Naive thymus-derived CD4-positive, alpha-beta T cell (primary cell): ENCODE measurements around the gene LLGL2. TPM values are rescaled to one million over a fixed set of nuclear protein-coding genes. Genes with fewer than 3 reads are reported as not detected.

Experiments
- ATAC-seq: fragments of 150-1000 bp; cut with Tn5 transposase; 2 replicates; pipeline ENCODE4 v1.10.0; 2021; ENCODE audit warnings: mild to moderate bottlenecking, moderate library complexity
- CTCF ChIA-PET: fragments of 350-600 bp; sonication (Branson Sonifier 250); formaldehyde crosslinking; loops from one replicate; lab custom pipeline; 2021; ENCODE audit warnings: antibody characterized with exemption; lab: Charles Lee
- POLR2A ChIA-PET: fragments of 350-600 bp; sonication (Branson Sonifier 250); formaldehyde crosslinking; loops from one replicate; lab custom pipeline; 2021; ENCODE audit warnings: antibody characterized with exemption, inconsistent platforms; lab: Charles Lee
- DNase-seq, 9 donors: peaks; one replicate each; pipeline versions ENCODE4 v3.0.0 to v3.0.0-alpha.2; 2020 to 2022; ENCODE audit warnings: mixed read lengths in 1 of 9
- H3K27ac ChIP-seq: one replicate; pipeline ENCODE4 v1.7.0; 2013; ENCODE audit warnings: mild to moderate bottlenecking, low read depth, low read length, moderate library complexity
- H3K27me3 ChIP-seq, 2 donors: one replicate each; pipeline ENCODE4 v1.7.0; 2013; ENCODE audit warnings: low read length in 2 of 2, mild to moderate bottlenecking in 2 of 2, moderate library complexity in 2 of 2; ENCODE audit not compliant: control insufficient read depth in 2 of 2, insufficient read depth in 2 of 2
- H3K36me3 ChIP-seq, 3 experiments: 1 replicate in 2 of 3; 2 replicates in 1 of 3; pipeline ENCODE4 v1.7.0; 2013; ENCODE audit warnings: low read length in 3 of 3, mild to moderate bottlenecking in 3 of 3, moderate library complexity in 1 of 3; ENCODE audit not compliant: insufficient read depth in 3 of 3, control insufficient read depth in 2 of 3
- H3K4me1 ChIP-seq, 2 donors: one replicate each; pipeline ENCODE4 v1.7.0; 2013; ENCODE audit warnings: low read length in 2 of 2, mild to moderate bottlenecking in 2 of 2, moderate library complexity in 1 of 2; ENCODE audit not compliant: control insufficient read depth in 2 of 2, insufficient read depth in 2 of 2
- H3K4me3 ChIP-seq: 2 replicates; pipeline ENCODE4 v1.7.0; 2013; ENCODE audit warnings: mild to moderate bottlenecking, low read length
- H3K9me3 ChIP-seq, 3 experiments: 1 replicate in 2 of 3; 2 replicates in 1 of 3; pipeline ENCODE4 v1.7.0; 2013; ENCODE audit warnings: low read length in 3 of 3; ENCODE audit not compliant: control insufficient read depth in 2 of 3
- H3K27ac Mint-ChIP-seq, 9 donors: one replicate each; pipeline ENCODE4 v1.8.0; 2020 to 2022; ENCODE audit warnings: mixed read lengths in 9 of 9, mild to moderate bottlenecking in 8 of 9, moderate library complexity in 5 of 9, inconsistent platforms in 2 of 9
- H3K27me3 Mint-ChIP-seq, 5 donors: one replicate each; pipeline ENCODE4 v1.8.0; 2021 to 2022; ENCODE audit warnings: mixed read lengths in 5 of 5, mild to moderate bottlenecking in 1 of 5
- H3K36me3 Mint-ChIP-seq, 5 donors: one replicate each; pipeline ENCODE4 v1.8.0; 2020 to 2022; ENCODE audit warnings: mixed read lengths in 5 of 5, mild to moderate bottlenecking in 3 of 5, inconsistent platforms in 1 of 5
- H3K4me1 Mint-ChIP-seq, 7 donors: one replicate each; pipeline ENCODE4 v1.8.0; 2020 to 2022; ENCODE audit warnings: mixed read lengths in 7 of 7, mild to moderate bottlenecking in 3 of 7, inconsistent platforms in 1 of 7
- H3K4me3 Mint-ChIP-seq, 10 donors: one replicate each; pipeline ENCODE4 v1.8.0; 2020 to 2022; ENCODE audit warnings: mild to moderate bottlenecking in 10 of 10, mixed read lengths in 10 of 10, moderate library complexity in 6 of 10, inconsistent platforms in 2 of 10
- H3K9me3 Mint-ChIP-seq, 11 donors: one replicate each; pipeline ENCODE4 v1.8.0; 2020 to 2022; ENCODE audit warnings: mixed read lengths in 11 of 11, mild to moderate bottlenecking in 4 of 11, inconsistent platforms in 1 of 11, moderate library complexity in 1 of 11
- intact Hi-C, 2 donors: fragments of 100-400 bp; cut with micrococcal nuclease; formaldehyde crosslinking; loops; one replicate each; pipeline ENCODE4 v1.15.1; 2023
- polyA plus RNA-seq, 2 donors: library from polyadenylated mRNA; unstranded; fragments of 300-500 nt; fragmentation: Illumina TruSeq; gene quantifications; one replicate each; pipeline ENCODE4 v1.2.3, GENCODE V29; 2021
- total RNA-seq, 6 experiments: library from RNA in 5 of 6; stranded (reverse) in 5 of 6; gene quantifications; 1 replicate in 5 of 6; 2 replicates in 1 of 6; pipeline ENCODE4 v1.2.3 and lab custom pipeline; 2021 to 2026

LLGL2 gene
- total and polyA plus RNA-seq, 7 experiments from 2014 or later, result 9.2 to 55.7 (median 26.5) TPM

DNA sequence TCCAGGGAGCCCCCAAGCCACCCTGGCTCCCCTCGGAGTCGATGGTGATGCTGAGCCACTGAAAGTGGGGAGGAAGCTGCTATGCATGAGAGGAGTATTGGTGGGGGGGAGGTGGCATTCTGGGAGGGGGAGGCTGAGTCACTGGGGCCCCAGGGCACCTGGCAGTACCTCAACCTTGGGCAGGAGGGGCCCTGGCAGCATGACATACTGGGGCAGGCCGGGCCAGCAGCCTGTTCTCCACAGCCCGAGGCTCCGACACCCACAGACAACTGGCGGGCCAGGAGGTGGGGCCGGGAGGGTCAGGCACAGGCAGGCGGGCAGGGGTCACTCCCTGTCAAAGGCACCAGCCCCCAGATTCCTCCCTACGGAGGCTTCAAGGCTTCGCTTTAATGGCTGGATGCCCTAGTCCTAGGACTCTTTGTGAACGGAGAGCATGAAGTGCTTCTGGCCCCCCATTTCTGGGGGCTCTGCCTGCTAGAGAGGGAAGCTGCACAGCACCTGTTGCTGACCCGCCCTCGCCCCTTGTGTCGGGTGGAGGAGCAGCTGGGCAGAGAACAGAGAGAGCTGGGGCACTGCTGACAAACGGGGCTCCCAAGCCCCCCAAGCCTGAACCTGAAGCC lies 11.1 kb upstream of the LLGL2 start:
- CTCF ChIA-PET, result interaction anchor here (1.1 to 1.9 kb wide), 3 partner anchors 58 to 89 kb away, joined by 3 to 4 read pairs (median 3); partner anchors contain the start of gene TMEM94
- intact Hi-C loops, result no loop called here

DNA sequence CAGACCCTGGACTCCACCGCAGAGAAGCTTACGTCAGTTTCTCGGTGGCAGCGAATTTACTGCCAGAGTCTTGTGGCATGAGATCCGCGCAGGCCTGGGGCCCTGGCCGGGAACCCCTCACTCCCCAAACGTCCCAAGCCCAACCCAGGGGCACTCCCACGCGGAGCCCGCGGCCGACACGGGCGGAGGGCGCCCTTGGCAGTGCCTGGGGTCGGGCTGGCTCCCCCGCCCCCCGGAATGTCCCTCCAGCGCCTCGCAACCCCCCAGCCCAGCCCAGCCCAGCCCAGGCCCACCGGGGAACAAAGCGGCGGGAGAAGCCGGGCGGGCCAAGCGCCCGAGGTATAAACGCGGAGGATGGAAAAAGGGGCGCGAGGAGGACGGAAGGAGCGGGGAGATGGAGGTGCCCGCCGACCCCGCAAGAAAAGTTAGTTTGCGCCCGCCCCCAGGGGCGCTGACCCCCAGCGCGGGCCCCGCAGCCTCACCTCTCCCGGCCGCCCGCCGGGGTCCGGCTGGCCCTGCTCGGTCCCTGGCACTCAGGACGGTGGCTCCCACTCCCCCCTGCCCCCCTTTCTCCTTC lies 10.5 kb upstream of the LLGL2 start:
- Mint-ChIP-seq H3K9me3 (peaks cover 0 to 2% (median 0%) of the 10 kb centered on the region in 11 donors), H3K27me3 (peaks cover 0 to 14% (median 0%) of the 10 kb centered on the region in 5 donors), H3K4me1 (peaks cover 18 to 28% (median 22%) of the 10 kb centered on the region in 7 donors), H3K27ac (no peak overlapping the region), H3K4me3 (peak overlapping the region in 7 of 10 donors; percentile 27 to 81 (median 34)), H3K36me3 (peaks cover 0 to 20% (median 5%) of the 10 kb centered on the region in 5 donors)
- POLR2A ChIA-PET, result interaction anchor here (0.9 to 1.0 kb wide), 2 partner anchors 9 to 59 kb away, joined by 4 read pairs; no protein-coding TSS in a partner anchor
- H3K27ac ChIP-seq, result no peak overlapping the region
- no peak for ATAC-seq
- intact Hi-C loops, result loop anchor here (1.0 to 5.0 kb wide), 4 partner anchors 59 to 243 kb away; partner anchors contain the start of genes MIF4GD (in 1 of the 2), RECQL5 (in 1 of the 2), SAP30BP (in 1 of the 2) and TMEM94 (in 1 of the 2)
- no peaks in the 10 kb centered on the region for H3K27me3 ChIP-seq
- H3K9me3 ChIP-seq, result no peaks in the 10 kb centered on the region
- CTCF ChIA-PET, result interaction anchor here (1.4 kb wide), 1 partner anchor 90 kb away, joined by 3 read pairs; no protein-coding TSS in a partner anchor
- H3K36me3 ChIP-seq, result peaks cover 8 to 12% (median 10%) of the 10 kb centered on the region in 3 experiments
- H3K4me1 ChIP-seq, result peaks cover 23 to 25% of the 10 kb centered on the region in 2 donors
- DNase-seq, result no peak
- H3K4me3 ChIP-seq, result peak overlapping the region; percentile 97

More for the DNA sequence above, 11.1 kb upstream of the LLGL2 start:
- ATAC-seq (no peak), DNase-seq (no peak)
- Mint-ChIP-seq H3K4me3 (peak overlapping the region in 8 of 10 donors; percentile 25 to 75 (median 43)), H3K36me3 (peaks cover 0 to 16% (median 5%) of the 10 kb centered on the region in 5 donors), H3K27ac (no peak overlapping the region), H3K9me3 (peaks cover 0 to 2% (median 0%) of the 10 kb centered on the region in 11 donors), H3K4me1 (peaks cover 18 to 24% (median 22%) of the 10 kb centered on the region in 7 donors), H3K27me3 (peaks cover 0 to 14% (median 0%) of the 10 kb centered on the region in 5 donors)
- H3K27me3 ChIP-seq, result no peaks in the 10 kb centered on the region
- H3K27ac ChIP-seq, result no peak overlapping the region
- peaks cover 5 to 7% (median 6%) of the 10 kb centered on the region in 3 experiments for H3K36me3 ChIP-seq
- POLR2A ChIA-PET, result interaction anchor here (0.9 to 1.0 kb wide), 2 partner anchors 10 to 59 kb away, joined by 4 read pairs; no protein-coding TSS in a partner anchor
- H3K4me3 ChIP-seq, result no peak overlapping the region
- H3K9me3 ChIP-seq, result no peaks in the 10 kb centered on the region
- peaks cover 21 to 23% of the 10 kb centered on the region in 2 donors for H3K4me1 ChIP-seq

DNA sequence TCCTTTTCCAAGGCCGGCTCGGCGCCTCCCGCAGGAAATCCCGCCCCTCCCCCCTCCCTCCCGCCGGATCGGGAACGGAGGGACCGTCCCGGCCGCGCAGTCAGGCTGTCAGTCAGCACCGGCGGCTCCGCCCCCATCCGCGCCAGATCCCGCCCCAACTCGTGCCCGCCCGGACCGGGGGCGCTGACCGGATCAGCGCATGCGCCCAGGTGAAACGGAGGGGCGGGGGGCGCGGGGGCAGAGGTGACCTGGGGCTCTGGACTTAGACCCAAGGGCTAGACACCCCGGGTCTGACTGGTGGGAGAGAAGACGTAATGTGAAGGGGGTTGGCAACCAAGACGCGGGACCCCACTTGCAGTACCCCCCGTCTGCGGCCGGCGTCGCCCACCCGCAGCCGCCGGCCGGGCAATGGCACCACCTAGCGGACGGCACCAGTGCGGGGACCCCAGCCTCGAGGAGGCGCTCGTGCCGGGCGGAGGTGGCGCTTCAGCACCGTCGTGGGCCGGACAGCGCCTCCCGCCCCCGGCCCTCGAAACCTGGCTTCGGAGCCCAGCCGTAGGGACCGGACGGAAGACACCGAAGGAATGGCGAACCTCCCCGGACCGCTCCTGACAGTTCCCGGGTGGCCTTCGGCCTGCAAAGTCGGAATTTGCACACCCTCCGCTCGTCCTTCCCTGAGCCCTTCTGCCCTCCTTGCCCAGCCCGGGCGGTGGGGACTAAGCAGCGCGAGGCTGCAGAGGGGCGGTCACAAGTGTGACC lies 9.8 kb upstream of the LLGL2 start, which contains the start of gene CASKIN2:
CASKIN2 (minus strand) TSS at position 42 of the 759 bp plus-strand sequence. CDS start 1,733 bp downstream, outside the sequence.
- Mint-ChIP-seq H3K36me3 (peaks cover 0 to 20% (median 5%) of the 10 kb centered on the region in 5 donors), H3K27me3 (peaks cover 0 to 14% (median 0%) of the 10 kb centered on the region in 5 donors), H3K27ac (peak within 1 kb of the TSS in 4 of 9 donors; percentile 36 to 63 (median 47)), H3K4me3 (peak within 1 kb of the TSS; percentile 69 to 85 (median 78)), H3K4me1 (peaks cover 18 to 28% (median 22%) of the 10 kb centered on the region in 7 donors), H3K9me3 (peaks cover 0 to 2% (median 0%) of the 10 kb centered on the region in 11 donors)
- no peak within 1 kb of the TSS for H3K27ac ChIP-seq
- DNase-seq (peak; percentile 57 to 88 (median 70)), ATAC-seq (peak; percentile 80)
- H3K9me3 ChIP-seq, result no peaks in the 10 kb centered on the region
- CTCF ChIA-PET, result interaction anchor here (0.8 to 1.3 kb wide), 5 partner anchors 9 to 93 kb away, joined by 3 to 5 read pairs (median 4); partner anchors contain the start of gene LLGL2
- intact Hi-C loops, result loop anchor here (1.0 to 5.0 kb wide), 10 partner anchors 10 to 269 kb away; partner anchors contain the start of genes GRB2 (in 2 of the 2), LLGL2 (in 2 of the 2), MIF4GD (in 2 of the 2) and SLC25A19 (in 2 of the 2)
- peaks cover 8 to 18% (median 10%) of the 10 kb centered on the region in 3 experiments for H3K36me3 ChIP-seq
- POLR2A ChIA-PET, result interaction anchor here (0.6 to 1.9 kb wide), 8 partner anchors 9 to 427 kb away, joined by 3 to 19 read pairs (median 4); partner anchors contain the start of genes LLGL2 and TMEM94
- H3K4me1 ChIP-seq, result peaks cover 23 to 25% of the 10 kb centered on the region in 2 donors
- H3K4me3 ChIP-seq, result peak within 1 kb of the TSS; percentile 97
- H3K27me3 ChIP-seq, result no peaks in the 10 kb centered on the region

DNA sequence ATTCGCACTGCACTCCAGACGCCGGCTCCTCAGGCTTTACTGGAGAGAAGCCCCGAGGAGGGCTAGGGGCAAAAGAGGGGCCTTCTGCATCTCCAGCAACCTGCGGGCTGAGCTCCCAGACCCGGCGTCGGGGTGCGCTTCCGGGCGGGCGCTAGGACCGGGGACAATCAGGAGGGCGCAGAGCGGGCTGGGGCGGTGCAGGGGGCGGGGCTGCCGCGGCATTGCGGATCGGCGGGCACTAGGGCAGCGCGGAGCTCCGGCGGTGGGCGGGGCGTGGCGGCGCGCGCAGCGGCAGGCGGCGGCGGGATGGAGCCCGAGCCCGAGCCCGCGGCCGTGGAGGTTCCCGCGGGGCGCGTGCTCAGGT lies 9.3 kb upstream of the LLGL2 start, which contains the start of gene TSEN54:
TSEN54 (plus strand) TSS at position 274 of the 364 bp plus-strand sequence; CDS start at position 307, 33 bp downstream.
- H3K27me3 Mint-ChIP-seq, result peaks cover 0 to 14% (median 0%) of the 10 kb centered on the region in 5 donors
- peak within 1 kb of the TSS; percentile 71 for H3K27ac ChIP-seq
- CTCF ChIA-PET, result interaction anchor here (0.8 to 1.3 kb wide), 7 partner anchors 9 to 227 kb away, joined by 3 to 6 read pairs (median 4); partner anchors contain the start of genes LLGL2 and SLC25A19

DNA sequence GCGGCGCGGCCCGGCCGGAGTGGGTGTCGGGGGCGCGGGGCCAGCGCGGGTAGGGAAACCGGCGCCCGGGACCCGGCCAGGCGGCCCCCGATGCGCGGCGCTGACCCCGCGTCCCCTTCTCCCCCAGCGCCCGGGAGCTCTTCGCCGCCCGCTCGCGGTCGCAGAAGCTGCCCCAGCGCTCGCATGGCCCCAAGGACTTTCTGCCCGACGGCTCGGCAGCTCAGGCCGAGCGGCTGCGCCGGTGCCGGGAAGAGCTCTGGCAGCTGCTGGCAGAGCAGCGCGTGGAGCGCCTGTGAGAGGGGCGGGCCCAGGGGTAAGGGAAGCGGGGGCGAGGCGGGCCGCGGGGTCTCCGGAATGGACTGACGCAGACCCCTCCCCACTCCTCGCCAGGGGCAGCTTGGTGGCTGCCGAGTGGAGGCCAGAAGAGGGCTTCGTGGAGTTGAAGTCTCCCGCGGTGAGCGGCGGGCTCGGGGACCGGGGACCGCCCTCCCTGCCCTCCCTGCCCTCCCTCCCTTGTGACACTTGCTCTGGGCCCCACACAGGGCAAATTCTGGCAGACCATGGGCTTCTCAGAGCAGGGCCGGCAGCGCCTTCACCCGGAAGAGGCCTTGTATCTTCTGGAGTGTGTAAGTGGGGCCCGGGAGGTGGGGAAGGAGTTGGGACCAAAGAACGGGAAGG lies 8.7 kb upstream of the LLGL2 start:
- Mint-ChIP-seq H3K9me3 (peaks cover 0 to 2% (median 0%) of the 10 kb centered on the region in 11 donors), H3K4me1 (peaks cover 18 to 28% (median 24%) of the 10 kb centered on the region in 7 donors), H3K36me3 (peaks cover 0 to 20% (median 5%) of the 10 kb centered on the region in 5 donors), H3K4me3 (peak overlapping the region; percentile 77 to 87 (median 82)), H3K27ac (peak overlapping the region; percentile 32 to 96 (median 92)), H3K27me3 (peaks cover 0 to 14% (median 0%) of the 10 kb centered on the region in 5 donors)
- Histone ChIP-seq H3K36me3 (peaks cover 8 to 26% (median 10%) of the 10 kb centered on the region in 3 experiments), H3K4me1 (peaks cover 23 to 25% of the 10 kb centered on the region in 2 donors), H3K4me3 (peak overlapping the region; percentile 74), H3K27me3 (no peaks in the 10 kb centered on the region), H3K9me3 (no peaks in the 10 kb centered on the region), H3K27ac (peak overlapping the region; percentile 71)
- POLR2A ChIA-PET, result interaction anchor here (0.6 to 1.9 kb wide), 15 partner anchors 8 to 428 kb away, joined by 3 to 19 read pairs (median 4); partner anchors contain the start of genes GRB2, LLGL2 and TMEM94
- peak in 4 of 9 donors; percentile 29 to 65 (median 34) for DNase-seq
- CTCF ChIA-PET, result interaction anchor here (0.8 to 1.3 kb wide), 7 partner anchors 8 to 227 kb away, joined by 3 to 6 read pairs (median 4); partner anchors contain the start of genes LLGL2 and SLC25A19
- peak; percentile 0 for ATAC-seq
- intact Hi-C loops, result loop anchor here (1.0 to 5.0 kb wide), 10 partner anchors 9 to 268 kb away; partner anchors contain the start of genes GRB2 (in 2 of the 2), LLGL2 (in 2 of the 2), MIF4GD (in 2 of the 2) and SLC25A19 (in 2 of the 2)

More for the DNA sequence above, 9.3 kb upstream of the LLGL2 start, which contains the start of gene TSEN54:
- H3K4me1 Mint-ChIP-seq, result peaks cover 18 to 28% (median 22%) of the 10 kb centered on the region in 7 donors
- DNase-seq (peak; percentile 90 to 98 (median 94)), ATAC-seq (peak; percentile 95)
- H3K4me3 ChIP-seq, result peak within 1 kb of the TSS; percentile 97
- H3K27me3 ChIP-seq, result no peaks in the 10 kb centered on the region
- POLR2A ChIA-PET, result interaction anchor here (0.6 to 1.9 kb wide), 13 partner anchors 9 to 428 kb away, joined by 3 to 19 read pairs (median 4); partner anchors contain the start of genes LLGL2 and TMEM94
- peaks cover 0 to 2% (median 0%) of the 10 kb centered on the region in 11 donors for H3K9me3 Mint-ChIP-seq
- peaks cover 8 to 21% (median 10%) of the 10 kb centered on the region in 3 experiments for H3K36me3 ChIP-seq
- intact Hi-C loops, result loop anchor here (1.0 to 5.0 kb wide), 10 partner anchors 9 to 269 kb away; partner anchors contain the start of genes GRB2 (in 2 of the 2), LLGL2 (in 2 of the 2), MIF4GD (in 2 of the 2) and SLC25A19 (in 2 of the 2)
- H3K36me3 Mint-ChIP-seq, result peaks cover 0 to 20% (median 5%) of the 10 kb centered on the region in 5 donors
- no peaks in the 10 kb centered on the region for H3K9me3 ChIP-seq
- H3K4me1 ChIP-seq, result peaks cover 23 to 25% of the 10 kb centered on the region in 2 donors
- peak within 1 kb of the TSS; percentile 77 to 87 (median 82) for H3K4me3 Mint-ChIP-seq
- H3K27ac Mint-ChIP-seq, result peak within 1 kb of the TSS; percentile 56 to 96 (median 92)
